ENCODE measurements around the gene ATRNL1.

- TF ChIP-seq CTCF (IDR thresholded peaks at IDR 0.05; ENCODE audit: borderline replicate concordance, extremely low read depth, low read length, poor library complexity, severe bottlenecking): no peak
- TF ChIP-seq EZH2 (IDR thresholded peaks at IDR 0.05; ENCODE audit: borderline replicate concordance, low read depth, low read length, severe bottlenecking): no peak
These were observed 681.6 kb downstream of the ATRNL1 start for GRCh38 chr10:115774721-115775120.
